HEK293 (cell line): ENCODE results near the gene TRAF3IP3.
A peak's percentile ranks its signal among the peaks of the same experiment; 100 is the strongest.

Experiments
- CTCF ChIA-PET: fragments of 350-600 bp; formaldehyde crosslinking; extraction: SDS; loops from one replicate; lab custom pipeline; 2021; ENCODE audit warnings: antibody characterized with exemption; lab: Yijun Ruan, JAX
- POLR2A ChIA-PET: fragments of 300-600 bp; formaldehyde crosslinking; extraction: SDS; loops from one replicate; lab custom pipeline; 2020; ENCODE audit warnings: antibody characterized with exemption, inconsistent platforms; lab: Yijun Ruan, JAX
- H3K27ac ChIP-seq: fragments of 200-500 bp; sonication (Bioruptor generic); 2 replicates; pipeline ENCODE4 v1.5.1; 2014; ENCODE audit warnings: low read depth, low read length, control low read depth, inconsistent platforms; ENCODE audit errors: extremely low read depth
- H3K36me3 ChIP-seq, 2 experiments: fragments of 200-500 bp in 1 of 2; sonication (Bioruptor generic) in 1 of 2; 1 replicate in 1 of 2; 2 replicates in 1 of 2; pipeline ENCODE4 v1.5.1; 2014 to 2017; ENCODE audit warnings: inconsistent platforms in 2 of 2, low read length in 2 of 2; ENCODE audit not compliant: control insufficient read depth in 2 of 2, insufficient read depth in 1 of 2
- H3K4me1 ChIP-seq: fragments of 200-500 bp; sonication (Bioruptor generic); 2 replicates; pipeline ENCODE4 v1.5.1; 2014; ENCODE audit warnings: mild to moderate bottlenecking, low read length, inconsistent platforms; ENCODE audit not compliant: control insufficient read depth, insufficient read depth
- H3K4me3 ChIP-seq: 2 replicates; pipeline ENCODE4 v1.5.1; 2011; ENCODE audit warnings: low read depth, mild to moderate bottlenecking, control low read depth, low read length, moderate library complexity
- H3K9me3 ChIP-seq: fragments of 200-500 bp; sonication (Bioruptor generic); 2 replicates; pipeline ENCODE4 v1.5.1; 2014; ENCODE audit warnings: low read depth, low read length, inconsistent platforms; ENCODE audit not compliant: control insufficient read depth, insufficient read depth
- KLF8 ChIP-seq: fragments of 450-650 bp; formaldehyde crosslinking; IDR thresholded peaks from 2 replicates; pipeline ENCODE4 v1.5.1; 2016; ENCODE audit warnings: missing biosample characterization, missing genetic modification characterization
- KLF9 ChIP-seq: fragments of 450-650 bp; formaldehyde crosslinking; IDR thresholded peaks from 2 replicates; pipeline ENCODE4 v1.5.1; 2016; ENCODE audit warnings: missing biosample characterization, missing genetic modification characterization, low read depth
- PRDM10 ChIP-seq: fragments of 450-650 bp; formaldehyde crosslinking; IDR thresholded peaks from 2 replicates; pipeline ENCODE4 v1.5.1; 2016; ENCODE audit warnings: missing biosample characterization, missing genetic modification characterization
- SP2 ChIP-seq: fragments of 450-650 bp; formaldehyde crosslinking; IDR thresholded peaks from 2 replicates; pipeline ENCODE4 v1.5.1; 2016; ENCODE audit warnings: missing biosample characterization, missing genetic modification characterization
- SP3 ChIP-seq: fragments of 450-650 bp; formaldehyde crosslinking; IDR thresholded peaks from 2 replicates; pipeline ENCODE4 v1.5.1; 2016; ENCODE audit warnings: missing biosample characterization, missing genetic modification characterization
- ZBTB17 ChIP-seq: fragments of 450-650 bp; formaldehyde crosslinking; IDR thresholded peaks from 2 replicates; pipeline ENCODE4 v1.5.1; 2016; ENCODE audit warnings: missing biosample characterization, missing genetic modification characterization
- ZEB2 ChIP-seq: fragments of 450-650 bp; formaldehyde crosslinking; IDR thresholded peaks from 2 replicates; pipeline ENCODE4 v1.5.1; 2016; ENCODE audit warnings: missing biosample characterization, missing genetic modification characterization
- ZFP37 ChIP-seq: fragments of 450-650 bp; formaldehyde crosslinking; IDR thresholded peaks from 2 replicates; pipeline ENCODE4 v1.5.1; 2016; ENCODE audit warnings: missing biosample characterization, missing genetic modification characterization
- ZFP69B ChIP-seq: fragments of 450-650 bp; formaldehyde crosslinking; IDR thresholded peaks from 2 replicates; pipeline ENCODE4 v1.5.1; 2016; ENCODE audit warnings: missing biosample characterization, missing genetic modification characterization
- ZNF2 ChIP-seq: fragments of 450-650 bp; formaldehyde crosslinking; IDR thresholded peaks from 2 replicates; pipeline ENCODE4 v1.5.1; 2016; ENCODE audit warnings: missing biosample characterization, missing genetic modification characterization
- ZNF335 ChIP-seq: fragments of 450-650 bp; formaldehyde crosslinking; conservative IDR thresholded peaks from 2 replicates; pipeline ENCODE4 v1.5.1; 2016; ENCODE audit warnings: missing biosample characterization, missing genetic modification characterization
- ZNF354C ChIP-seq: fragments of 450-650 bp; formaldehyde crosslinking; IDR thresholded peaks from 2 replicates; pipeline ENCODE4 v1.5.1; 2016; ENCODE audit warnings: missing biosample characterization, missing genetic modification characterization, low read depth, borderline replicate concordance
- ZNF366 ChIP-seq: fragments of 450-650 bp; formaldehyde crosslinking; conservative IDR thresholded peaks from 2 replicates; pipeline ENCODE4 v1.5.1; 2016; ENCODE audit warnings: missing biosample characterization, missing genetic modification characterization
- ZNF394 ChIP-seq: fragments of 450-650 bp; formaldehyde crosslinking; IDR thresholded peaks from 2 replicates; pipeline ENCODE4 v1.5.1; 2016; ENCODE audit warnings: missing biosample characterization, missing genetic modification characterization, mild to moderate bottlenecking, moderate library complexity, borderline replicate concordance
- ZNF501 ChIP-seq: fragments of 450-650 bp; formaldehyde crosslinking; IDR thresholded peaks from 2 replicates; pipeline ENCODE4 v1.5.1; 2016; ENCODE audit warnings: missing biosample characterization, missing genetic modification characterization
- ZNF518A ChIP-seq: fragments of 450-650 bp; formaldehyde crosslinking; conservative IDR thresholded peaks from 2 replicates; pipeline ENCODE4 v1.5.1; 2016; ENCODE audit warnings: low read depth, missing biosample characterization, missing genetic modification characterization
- ZNF529 ChIP-seq: fragments of 450-650 bp; formaldehyde crosslinking; IDR thresholded peaks from 2 replicates; pipeline ENCODE4 v1.5.1; 2017; ENCODE audit warnings: missing genetic modification characterization, missing biosample characterization; ENCODE audit not compliant: insufficient replicate concordance
- ZNF561 ChIP-seq: fragments of 450-650 bp; IDR thresholded peaks from 2 replicates; pipeline ENCODE4 v1.5.1; 2018; ENCODE audit warnings: missing biosample characterization, missing genetic modification characterization, borderline replicate concordance
- ZNF600 ChIP-seq: fragments of 450-650 bp; formaldehyde crosslinking; IDR thresholded peaks from 2 replicates; pipeline ENCODE4 v1.5.1; 2016; ENCODE audit warnings: missing biosample characterization, missing genetic modification characterization
- ZNF621 ChIP-seq: fragments of 450-650 bp; formaldehyde crosslinking; IDR thresholded peaks from 2 replicates; pipeline ENCODE4 v1.5.1; 2017; ENCODE audit warnings: missing biosample characterization, missing genetic modification characterization
- ZNF76 ChIP-seq: fragments of 450-650 bp; formaldehyde crosslinking; IDR thresholded peaks from 2 replicates; pipeline ENCODE4; 2016; ENCODE audit warnings: low read depth, missing biosample characterization, missing genetic modification characterization, borderline replicate concordance
- ZXDB ChIP-seq: fragments of 450-650 bp; formaldehyde crosslinking; IDR thresholded peaks from 2 replicates; pipeline ENCODE4 v1.5.1; 2016; ENCODE audit warnings: missing biosample characterization, missing genetic modification characterization

TRAF3IP3 gene

DNA sequence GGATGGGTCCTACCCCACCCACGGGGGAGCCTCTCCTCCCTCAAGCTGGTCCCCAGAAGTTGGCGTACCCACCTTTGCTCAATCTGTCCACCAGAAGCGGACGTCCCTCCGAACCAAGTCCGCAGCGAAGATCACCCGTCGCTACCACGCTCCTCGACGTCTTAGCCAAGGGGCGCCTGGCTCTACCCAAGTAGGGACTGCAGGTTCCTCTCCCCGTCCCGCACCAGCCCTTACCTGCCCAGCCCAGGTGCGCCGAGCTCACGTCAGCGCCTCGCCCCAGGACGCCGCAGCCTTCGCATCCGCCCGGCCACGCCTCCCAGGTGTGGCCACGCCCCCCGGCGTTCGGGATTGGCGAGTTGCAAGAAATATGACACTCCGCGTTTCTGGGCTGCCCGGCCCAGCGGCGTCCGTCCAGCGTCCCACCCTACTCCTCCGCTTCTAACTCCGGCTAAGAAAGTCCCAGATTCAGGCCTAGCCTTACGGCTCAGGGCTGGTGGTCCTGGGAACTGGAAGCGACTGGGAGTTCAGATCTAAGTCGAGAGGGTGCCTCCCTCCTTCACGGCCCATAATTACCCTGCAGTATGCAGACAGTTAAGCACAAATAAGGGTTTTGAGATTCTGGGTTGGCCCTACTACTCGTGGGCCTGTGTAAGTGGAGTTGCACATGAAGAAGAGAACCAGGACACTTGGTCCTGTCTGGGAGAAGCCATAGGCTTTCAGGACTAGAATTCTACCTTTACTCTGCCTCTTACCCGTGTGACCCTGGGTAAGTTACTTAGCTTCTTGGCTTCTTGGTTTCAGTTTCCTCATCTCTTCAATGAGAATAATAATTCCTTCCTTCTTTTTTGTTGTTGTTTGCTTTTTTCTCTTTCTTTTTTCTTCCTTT is 50.3 kb downstream of the TRAF3IP3 start, which contains the start of gene IRF6:
Gene IRF6 (minus strand): TSS at position 268 of the 886 bp plus-strand sequence. CDS start 4,729 bp downstream, outside the sequence.
- peaks cover 19% of the 10 kb centered on the region for H3K4me1 ChIP-seq
- ChIA-PET POLR2A (interaction anchor here (0.7 to 4.1 kb wide), 6 partner anchors 9 to 59 kb away, joined by 3 to 21 read pairs (median 12); partner anchors contain the start of genes C1orf74 and UTP25), CTCF (interaction anchor here (1.1 to 7.5 kb wide), 3 partner anchors 9 to 58 kb away, joined by 4 to 111 read pairs (median 4); no protein-coding TSS in a partner anchor)
- H3K4me3 ChIP-seq: peak within 1 kb of the TSS; percentile 85
- no peaks in the 10 kb centered on the region for H3K9me3 ChIP-seq
- H3K36me3 ChIP-seq: no peaks in the 10 kb centered on the region
- TF ChIP-seq ZFP69B (tag by site-specific recombination) (peak; percentile 40; the same call in 1 of the 2 replicates), ZNF600 (0 out of 2 replicates have a peak, but pooled peaks have one; percentile 22), ZFP37 (tag by site-specific recombination) (peak; percentile 77; the same call in 1 of the 2 replicates), ZNF394 (tag by site-specific recombination) (no peak), ZNF335 (tag by site-specific recombination) (0 out of 2 replicates have a peak, but pooled peaks have one; percentile 15), ZNF621 (tag by site-specific recombination) (no peak), ZXDB (tag by site-specific recombination) (peak; percentile 68), ZNF366 (peak; percentile 41; the same call in 1 of the 2 replicates), PRDM10 (tag by site-specific recombination) (peak; percentile 84; the same call in 1 of the 2 replicates), ZNF2 (tag by site-specific recombination) (peak; percentile 70), ZBTB17 (peak; percentile 57), SP3 (tag by site-specific recombination) (peak; percentile 48; the same call in 1 of the 2 replicates), ZNF529 (tag by site-specific recombination) (no peak), ZNF354C (tag by site-specific recombination) (no peak), ZNF501 (tag by site-specific recombination) (peak; percentile 87; the same call in 1 of the 2 replicates), ZNF561 (tag by site-specific recombination) (0 out of 2 replicates have a peak, but pooled peaks have one; percentile 33), KLF9 (tag by site-specific recombination) (0 out of 2 replicates have a peak, but pooled peaks have one; percentile 22), ZNF76 (tag by site-specific recombination) (peak; percentile 32; the same call in 1 of the 2 replicates), KLF8 (tag by site-specific recombination) (peak; percentile 43; the same call in 1 of the 2 replicates), ZEB2 (tag by site-specific recombination) (peak; percentile 84), ZNF518A (no peak), SP2 (tag by site-specific recombination) (peak; percentile 64)
- H3K27ac ChIP-seq: peak within 1 kb of the TSS; percentile 78
